Anterior cingulate cortex (tissue), 58 donors: ENCODE data around the gene DNAJB9.
"Not testable (repeated sequence)": the region's sequence is repeated elsewhere in the genome, so short reads cannot be mapped to it uniquely, and the experiment has no call there.

Source experiments
- DNase-seq, 58 donors: peaks; one replicate each; lab custom pipeline; 2025; lab: John Stamatoyannopoulos, UW

Gene DNAJB9

DNA sequence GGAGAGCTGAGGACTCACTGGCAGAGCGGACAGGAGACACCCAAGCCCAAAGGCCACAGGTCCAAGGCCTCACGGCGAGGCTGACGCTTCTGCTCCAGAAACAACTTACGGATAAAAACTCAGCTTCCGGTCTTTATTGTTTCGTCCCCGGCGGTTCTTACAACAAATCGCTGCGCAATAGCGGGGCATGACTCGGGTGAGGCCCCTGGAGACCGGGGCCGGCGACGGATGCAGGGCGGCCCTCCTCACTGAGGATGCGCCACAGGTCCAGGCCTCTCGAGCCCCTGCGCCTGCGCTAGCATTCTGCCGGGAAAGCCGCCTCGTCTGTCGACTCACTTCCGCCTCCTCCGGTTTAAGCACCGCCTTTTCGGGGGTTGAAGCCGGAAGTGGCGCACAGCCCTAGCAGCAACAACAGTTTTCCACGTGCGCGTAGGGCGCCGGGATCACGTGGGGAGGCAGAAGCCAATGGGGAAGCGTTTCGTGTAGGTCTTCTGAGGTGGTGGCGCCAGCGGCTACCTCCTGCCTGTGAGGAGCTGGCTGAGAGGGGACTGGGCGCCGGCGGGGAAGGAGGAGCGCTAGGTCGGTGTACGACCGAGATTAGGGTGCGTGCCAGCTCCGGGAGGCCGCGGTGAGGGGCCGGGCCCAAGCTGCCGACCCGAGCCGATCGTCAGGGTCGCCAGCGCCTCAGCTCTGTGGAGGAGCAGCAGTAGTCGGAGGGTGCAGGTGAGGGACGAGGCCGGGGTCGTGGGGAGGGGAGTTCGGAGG, at the start of gene DNAJB9, which contains the start of gene THAP5:
TSS of gene DNAJB9 (plus strand) at position 494 of the 765 bp plus-strand sequence. CDS start 1,853 bp downstream, outside the sequence.
TSS of gene THAP5 (minus strand) at position 326 of the 765 bp plus-strand sequence. CDS start at position 189, 137 bp downstream.
- peak; percentile 91 to 100 (median 99) for DNase-seq

GRCh38 chr7:108522780-108523179, 46.9 kb upstream of the DNAJB9 start:
- DNase-seq = no peak

DNA sequence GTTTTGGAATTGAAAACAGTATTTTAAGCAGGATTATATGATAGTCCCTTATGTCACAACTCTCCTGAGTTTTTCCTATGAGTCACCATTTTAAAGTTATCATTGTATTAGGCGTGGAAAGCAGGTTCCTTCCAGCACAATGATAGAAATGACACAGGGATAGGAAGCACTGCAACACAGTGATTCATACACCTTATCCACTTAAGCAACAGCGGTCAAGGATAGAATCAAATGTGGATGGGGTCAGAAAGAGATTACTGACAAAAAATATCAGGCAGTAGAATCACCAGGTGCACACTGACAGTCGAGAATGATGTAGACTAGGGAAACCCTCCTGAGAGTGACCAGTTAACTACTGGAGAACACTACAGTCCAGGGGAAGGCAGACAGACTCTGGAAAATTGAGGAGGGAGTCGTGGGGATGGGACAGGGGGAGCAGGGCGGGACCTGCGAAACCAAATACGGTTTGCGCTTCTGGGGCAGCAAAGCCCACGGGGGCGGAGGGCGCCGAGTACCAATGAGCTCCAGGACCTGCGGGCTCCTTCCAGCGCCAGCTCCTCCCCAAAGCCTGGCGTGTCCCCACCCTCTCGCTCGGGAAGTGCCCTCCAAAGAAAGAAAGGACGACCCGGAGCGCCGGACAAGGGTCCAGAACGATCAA, 44.2 kb upstream of the DNAJB9 start:
- peak in 6 of 58 donors; percentile 87 to 92 (median 89) for DNase-seq

DNA sequence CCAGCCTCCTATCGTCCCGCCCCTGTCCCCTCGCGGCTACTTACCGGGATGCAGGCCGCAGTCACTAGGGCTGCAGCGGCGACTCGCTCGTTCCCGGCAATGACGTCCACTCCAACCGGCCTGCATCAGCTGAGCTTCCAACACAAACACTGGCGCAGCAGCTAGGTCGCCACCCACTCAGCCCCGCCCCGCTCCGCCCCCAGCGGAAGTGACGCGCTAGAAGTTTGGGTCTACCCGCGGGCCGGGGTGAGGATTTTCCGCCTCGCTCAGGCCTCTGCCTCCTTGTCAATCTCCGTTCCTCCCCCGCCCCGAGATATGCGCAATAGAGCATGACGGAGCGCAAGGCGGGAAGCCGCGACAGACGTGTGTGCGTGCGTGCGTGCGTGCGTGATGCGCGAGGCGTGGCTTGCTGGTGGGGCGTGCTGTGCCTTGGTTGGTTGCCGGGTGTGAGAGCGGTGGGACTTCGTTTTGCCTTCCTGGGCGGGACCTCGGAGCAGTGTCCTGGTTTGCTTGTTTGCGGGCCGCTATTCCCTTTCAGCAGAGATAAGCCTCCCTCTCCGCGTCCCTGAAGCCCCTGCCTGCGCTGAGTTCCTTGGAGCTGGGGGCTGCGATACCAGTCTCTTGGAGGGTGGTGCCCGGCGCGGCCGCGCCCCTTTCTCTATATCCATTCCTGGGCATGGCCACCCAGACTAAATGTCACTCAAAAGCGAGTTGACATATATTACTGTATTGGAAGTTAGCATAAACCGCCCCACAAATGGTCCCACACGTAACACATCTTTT, 43.5 kb upstream of the DNAJB9 start, which contains the start of gene PNPLA8:
TSS of gene PNPLA8 (minus strand) at position 151 of the 783 bp plus-strand sequence. CDS start 10,644 bp downstream, outside the sequence.
- peak; percentile 96 to 100 (median 100) for DNase-seq

GRCh38 chr7:108526768-108527017, 43.0 kb upstream of the DNAJB9 start:
- DNase-seq = no peak

DNA sequence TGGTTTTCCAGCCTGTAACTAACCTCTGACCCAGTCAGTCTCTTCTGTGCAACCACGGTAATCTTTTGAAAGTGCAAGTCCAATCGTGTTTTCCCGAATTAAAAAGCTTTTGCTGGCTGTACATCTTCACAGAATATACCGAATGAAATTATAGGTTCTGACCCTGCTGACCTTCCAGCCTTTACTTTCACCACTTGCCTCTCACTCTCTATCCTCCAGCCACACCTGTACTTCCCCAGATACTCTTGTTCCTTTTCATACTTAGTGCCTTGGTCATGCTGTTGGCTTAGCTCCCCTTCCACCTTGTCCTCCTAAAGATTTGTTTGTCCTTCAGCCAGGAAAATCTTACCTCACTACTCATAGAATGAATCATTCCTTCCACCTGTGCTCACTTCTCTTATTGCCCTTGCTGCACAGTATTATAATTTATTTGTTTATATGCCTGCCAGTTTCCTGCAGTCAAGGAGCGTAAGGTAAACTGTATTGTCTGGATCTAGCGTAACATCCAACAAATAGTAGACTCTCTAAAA, 41.4 kb upstream of the DNAJB9 start:
- DNase-seq = no peak

DNA sequence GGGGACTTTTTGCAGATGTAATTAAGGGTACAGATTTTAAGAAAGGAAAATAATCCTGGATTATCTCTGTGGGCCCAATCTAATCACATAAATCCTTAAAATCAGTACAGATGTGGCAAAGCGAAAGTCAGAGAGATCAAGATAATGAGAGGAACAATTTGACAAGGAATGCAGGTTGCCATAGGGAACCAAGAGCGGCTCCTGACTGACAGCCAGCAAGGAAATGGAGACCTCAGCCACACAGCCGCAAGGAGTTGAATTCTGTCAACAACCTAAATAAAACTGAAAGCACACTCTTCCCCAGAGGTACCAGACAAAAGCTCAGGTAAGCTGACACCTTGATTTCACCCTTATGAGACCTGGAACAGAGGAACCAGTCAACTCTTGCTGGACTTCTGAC, 40.3 kb upstream of the DNAJB9 start:
- no peak for DNase-seq

DNA sequence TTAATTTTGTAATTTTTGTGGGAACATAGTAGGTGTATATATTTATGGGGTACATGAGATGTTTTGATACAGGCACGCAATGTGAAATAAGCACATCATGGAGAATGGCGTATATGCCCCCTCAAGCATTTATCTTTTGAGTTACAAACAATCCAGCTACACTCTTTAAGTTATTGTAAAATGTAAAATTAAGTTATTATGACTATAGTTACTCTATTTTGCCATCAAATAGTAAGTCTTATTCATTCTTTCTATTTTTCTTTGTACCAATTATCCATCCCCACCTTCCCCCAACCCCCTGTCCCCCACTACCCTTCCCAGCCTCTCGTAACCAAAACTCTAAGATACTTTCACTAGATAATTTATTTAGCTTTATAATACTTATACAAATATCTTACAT, 36.0 kb upstream of the DNAJB9 start:
- DNase-seq = no peak

GRCh38 chr7:108535257-108535656, 34.4 kb upstream of the DNAJB9 start:
- DNase-seq = no peak

DNA sequence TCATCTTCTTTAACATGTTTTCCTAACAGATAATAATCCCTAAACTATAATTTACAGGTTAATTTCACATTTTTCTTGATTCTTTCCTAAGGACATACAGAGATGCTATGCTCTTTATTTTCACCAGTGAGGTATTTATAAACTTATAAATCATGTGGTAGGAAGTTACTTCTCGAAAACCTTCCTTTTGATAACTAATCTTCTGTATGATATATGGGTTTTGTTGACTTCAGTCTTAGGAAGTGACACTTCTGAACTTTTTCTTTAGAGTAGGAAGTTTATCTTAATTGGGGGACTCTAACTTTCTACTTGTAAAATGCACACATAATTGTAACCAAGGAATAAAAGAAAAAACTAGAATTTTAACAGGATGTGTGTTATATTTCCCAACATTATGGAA, 33.9 kb upstream of the DNAJB9 start:
- no peak for DNase-seq

- DNase-seq = no peak
Measured at GRCh38 chr7:108537229-108537628, 32.4 kb upstream of the DNAJB9 start.

GRCh38 chr7:108538236-108538635, 31.4 kb upstream of the DNAJB9 start:
- DNase-seq = not testable (repeated sequence)

GRCh38 chr7:108538685-108539084, 31.0 kb upstream of the DNAJB9 start:
- not testable (repeated sequence) for DNase-seq

DNA sequence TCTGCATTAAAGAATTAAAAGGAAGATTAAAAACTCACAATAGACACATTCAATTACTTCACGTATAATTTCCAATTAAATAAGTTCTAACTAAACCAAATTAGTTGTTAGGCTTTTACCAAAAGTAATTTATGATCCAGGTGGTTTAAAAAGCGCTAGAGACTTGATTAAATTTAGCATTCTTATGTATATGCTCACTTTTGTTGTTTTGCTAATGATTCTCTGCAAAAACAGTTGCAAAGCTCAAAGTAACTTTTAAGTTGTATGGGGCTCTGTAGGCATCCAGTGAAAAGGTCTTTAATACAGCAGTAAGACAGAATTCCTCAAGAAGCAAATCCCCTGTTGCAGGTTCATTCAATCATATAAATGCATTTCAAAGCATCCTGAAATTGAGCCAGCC, 28.2 kb upstream of the DNAJB9 start:
- no peak for DNase-seq

- not testable (repeated sequence) for DNase-seq
Measured at GRCh38 chr7:108548141-108548896, 21.4 kb upstream of the DNAJB9 start.

DNA sequence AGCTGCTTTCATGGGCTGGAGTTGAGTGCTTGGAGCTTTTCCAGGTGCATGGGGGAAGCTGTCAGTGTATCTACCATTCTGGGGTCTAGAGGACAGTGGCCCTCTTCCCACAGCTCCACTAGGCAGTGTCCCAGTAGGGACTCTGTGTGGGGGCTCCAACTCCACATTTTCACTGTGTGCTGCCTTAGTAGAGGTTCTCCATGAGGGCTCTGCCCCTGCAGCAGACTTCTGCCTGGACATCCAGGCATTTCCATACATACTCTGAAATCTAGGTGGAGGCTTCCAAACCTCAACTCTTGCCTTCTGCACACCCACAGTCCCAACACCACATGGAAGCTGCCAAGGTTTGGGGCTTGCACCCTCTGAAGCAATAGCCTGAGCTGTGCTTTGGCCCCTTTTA, 13.0 kb upstream of the DNAJB9 start:
- DNase-seq = not testable (repeated sequence)

DNA sequence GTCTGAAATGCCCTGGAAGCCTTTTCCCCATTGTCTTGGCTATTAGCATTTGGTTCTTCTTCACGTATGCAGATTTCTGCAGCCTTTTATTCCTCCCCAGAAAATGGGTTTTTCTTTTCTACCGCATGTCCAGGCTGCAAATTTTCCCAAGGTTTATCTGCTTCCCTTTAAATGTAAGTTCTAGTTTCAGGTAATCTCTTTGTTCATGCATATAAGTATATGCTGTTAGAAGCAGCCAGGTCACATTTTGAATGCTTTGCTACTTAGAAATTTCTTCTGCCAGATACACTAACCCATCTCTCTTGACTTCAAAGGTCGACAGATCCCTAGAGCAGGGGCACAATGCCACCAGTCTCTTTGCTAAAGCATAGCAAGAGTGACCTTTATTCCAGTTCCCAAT, 12.5 kb upstream of the DNAJB9 start:
- DNase-seq = no peak

GRCh38 chr7:108557617-108558016, 12.1 kb upstream of the DNAJB9 start:
- DNase-seq = no peak

GRCh38 chr7:108559253-108559652, 10.4 kb upstream of the DNAJB9 start:
- no peak for DNase-seq

- DNase-seq = no peak
Measured at GRCh38 chr7:108561047-108561619, 8.5 kb upstream of the DNAJB9 start.
